T-helper 2 cell treated with Interferon-gamma antibody and Interleukin-4, amounts not matched to agents 5 μg/mL and 100 μg/mL, for 36 hours (primary cell): ENCODE measurements around the gene LIN9.
A peak's percentile ranks its signal among the peaks of the same experiment; 100 is the strongest.

Experiments used
- DNase-seq: peaks from one replicate; pipeline ENCODE4 v3.0.0; 2021; ENCODE audit warnings: low spot score
- H3K27ac Mint-ChIP-seq: one replicate; pipeline ENCODE4 v1.8.0; 2021; ENCODE audit warnings: mild to moderate bottlenecking, mixed read lengths
- H3K27me3 Mint-ChIP-seq: one replicate; pipeline ENCODE4 v1.8.0; 2021; ENCODE audit warnings: low read depth, mixed read lengths
- H3K36me3 Mint-ChIP-seq: one replicate; pipeline ENCODE4 v1.8.0; 2021; ENCODE audit warnings: low read depth, mixed read lengths
- H3K4me1 Mint-ChIP-seq: one replicate; pipeline ENCODE4 v1.8.0; 2021; ENCODE audit warnings: low read depth, mixed read lengths
- H3K4me3 Mint-ChIP-seq: one replicate; pipeline ENCODE4 v1.8.0; 2022; ENCODE audit warnings: mild to moderate bottlenecking, moderate library complexity, mixed read lengths
- H3K9me3 Mint-ChIP-seq: one replicate; pipeline ENCODE4 v1.8.0; 2021; ENCODE audit warnings: mixed read lengths

The LIN9 gene

GRCh38 chr1:226309398-226310244, 657 bp upstream of the LIN9 start:
- Mint-ChIP-seq H3K9me3 (peaks cover 7% of the 10 kb centered on the region), H3K27ac (peak overlapping the region; percentile 13), H3K4me1 (peaks cover 30% of the 10 kb centered on the region), H3K27me3 (peaks cover 23% of the 10 kb centered on the region), H3K4me3 (peak overlapping the region; percentile 63), H3K36me3 (peaks cover 2% of the 10 kb centered on the region)
- DNase-seq: no peak

- no peaks in the 10 kb centered on the region for H3K9me3 Mint-ChIP-seq
- H3K27ac Mint-ChIP-seq: peak overlapping the region; percentile 92
- H3K36me3 Mint-ChIP-seq: peaks cover 5% of the 10 kb centered on the region
- peaks cover 32% of the 10 kb centered on the region for H3K4me1 Mint-ChIP-seq
- peaks cover 9% of the 10 kb centered on the region for H3K27me3 Mint-ChIP-seq
- no peak for DNase-seq
- H3K4me3 Mint-ChIP-seq: peak overlapping the region; percentile 93
These were observed 720 bp downstream of the LIN9 start for GRCh38 chr1:226308166-226308722.

GRCh38 chr1:226306425-226306824, 2.5 kb downstream of the LIN9 start:
- DNase-seq: no peak
- peaks cover 7% of the 10 kb centered on the region for H3K27me3 Mint-ChIP-seq
- peaks cover 5% of the 10 kb centered on the region for H3K36me3 Mint-ChIP-seq
- no peak overlapping the region for H3K27ac Mint-ChIP-seq
- H3K4me1 Mint-ChIP-seq: peaks cover 39% of the 10 kb centered on the region
- no peaks in the 10 kb centered on the region for H3K9me3 Mint-ChIP-seq
- no peak overlapping the region for H3K4me3 Mint-ChIP-seq

GRCh38 chr1:226305184-226305583, 3.8 kb downstream of the LIN9 start:
- no peak for DNase-seq
- Mint-ChIP-seq H3K27ac (no peak overlapping the region), H3K4me1 (peaks cover 40% of the 10 kb centered on the region), H3K27me3 (no peaks in the 10 kb centered on the region), H3K36me3 (peaks cover 5% of the 10 kb centered on the region), H3K9me3 (no peaks in the 10 kb centered on the region), H3K4me3 (no peak overlapping the region)

- peak overlapping the region; percentile 0 for H3K27ac Mint-ChIP-seq
- H3K9me3 Mint-ChIP-seq: no peaks in the 10 kb centered on the region
These were observed 4.5 kb downstream of the LIN9 start for GRCh38 chr1:226304291-226304955.

GRCh38 chr1:226302731-226303130, 6.2 kb downstream of the LIN9 start:
- no peaks in the 10 kb centered on the region for H3K27me3 Mint-ChIP-seq
- no peaks in the 10 kb centered on the region for H3K9me3 Mint-ChIP-seq
- H3K36me3 Mint-ChIP-seq: peaks cover 14% of the 10 kb centered on the region
- H3K4me1 Mint-ChIP-seq: peaks cover 31% of the 10 kb centered on the region
- no peak overlapping the region for H3K4me3 Mint-ChIP-seq
- no peak for DNase-seq
- H3K27ac Mint-ChIP-seq: no peak overlapping the region

More at GRCh38 chr1:226304291-226304955, 4.5 kb downstream of the LIN9 start:
- Mint-ChIP-seq H3K27me3 (no peaks in the 10 kb centered on the region), H3K4me1 (peaks cover 33% of the 10 kb centered on the region), H3K4me3 (no peak overlapping the region), H3K36me3 (peaks cover 5% of the 10 kb centered on the region)
- no peak for DNase-seq

- Mint-ChIP-seq H3K9me3 (no peaks in the 10 kb centered on the region), H3K36me3 (peaks cover 32% of the 10 kb centered on the region), H3K27ac (no peak overlapping the region), H3K4me3 (no peak overlapping the region), H3K27me3 (no peaks in the 10 kb centered on the region), H3K4me1 (peaks cover 2% of the 10 kb centered on the region)
- DNase-seq: no peak
These were observed 12.1 kb downstream of the LIN9 start for GRCh38 chr1:226296911-226297310.

- no peaks in the 10 kb centered on the region for H3K9me3 Mint-ChIP-seq
- no peak for DNase-seq
- H3K4me3 Mint-ChIP-seq: no peak overlapping the region
- no peaks in the 10 kb centered on the region for H3K4me1 Mint-ChIP-seq
- H3K27me3 Mint-ChIP-seq: no peaks in the 10 kb centered on the region
- H3K27ac Mint-ChIP-seq: no peak overlapping the region
- H3K36me3 Mint-ChIP-seq: peaks cover 31% of the 10 kb centered on the region
These were observed 15.4 kb downstream of the LIN9 start for GRCh38 chr1:226293553-226293920.

- Mint-ChIP-seq H3K27me3 (no peaks in the 10 kb centered on the region), H3K27ac (no peak overlapping the region), H3K4me3 (no peak overlapping the region), H3K9me3 (no peaks in the 10 kb centered on the region), H3K36me3 (peaks cover 31% of the 10 kb centered on the region), H3K4me1 (no peaks in the 10 kb centered on the region)
- no peak for DNase-seq
These were observed 16.0 kb downstream of the LIN9 start for GRCh38 chr1:226292874-226293552.

- Mint-ChIP-seq H3K27ac (no peak overlapping the region), H3K36me3 (peaks cover 24% of the 10 kb centered on the region), H3K4me1 (no peaks in the 10 kb centered on the region), H3K9me3 (no peaks in the 10 kb centered on the region), H3K27me3 (no peaks in the 10 kb centered on the region), H3K4me3 (no peak overlapping the region)
- DNase-seq: no peak
These were observed 21.4 kb downstream of the LIN9 start for GRCh38 chr1:226287587-226287986.

GRCh38 chr1:226281058-226281457, 27.9 kb downstream of the LIN9 start:
- no peak overlapping the region for H3K27ac Mint-ChIP-seq
- H3K4me3 Mint-ChIP-seq: no peak overlapping the region
- H3K9me3 Mint-ChIP-seq: no peaks in the 10 kb centered on the region
- no peaks in the 10 kb centered on the region for H3K4me1 Mint-ChIP-seq
- no peaks in the 10 kb centered on the region for H3K27me3 Mint-ChIP-seq
- no peak for DNase-seq
- H3K36me3 Mint-ChIP-seq: peaks cover 24% of the 10 kb centered on the region

- peaks cover 22% of the 10 kb centered on the region for H3K36me3 Mint-ChIP-seq
- H3K4me1 Mint-ChIP-seq: no peaks in the 10 kb centered on the region
- no peaks in the 10 kb centered on the region for H3K9me3 Mint-ChIP-seq
- H3K27ac Mint-ChIP-seq: no peak overlapping the region
- DNase-seq: no peak
- H3K4me3 Mint-ChIP-seq: no peak overlapping the region
- H3K27me3 Mint-ChIP-seq: no peaks in the 10 kb centered on the region
These were observed 29.5 kb downstream of the LIN9 start for GRCh38 chr1:226279498-226279897.

GRCh38 chr1:226277897-226278296, 31.1 kb downstream of the LIN9 start:
- Mint-ChIP-seq H3K4me3 (no peak overlapping the region), H3K36me3 (peaks cover 18% of the 10 kb centered on the region), H3K9me3 (no peaks in the 10 kb centered on the region), H3K27ac (no peak overlapping the region), H3K27me3 (no peaks in the 10 kb centered on the region), H3K4me1 (no peaks in the 10 kb centered on the region)
- DNase-seq: no peak

GRCh38 chr1:226276987-226277386, 32.0 kb downstream of the LIN9 start:
- no peak for DNase-seq
- Mint-ChIP-seq H3K4me3 (no peak overlapping the region), H3K27me3 (no peaks in the 10 kb centered on the region), H3K4me1 (no peaks in the 10 kb centered on the region), H3K36me3 (peaks cover 14% of the 10 kb centered on the region), H3K9me3 (no peaks in the 10 kb centered on the region), H3K27ac (no peak overlapping the region)
